Upper lobe of left lung (tissue), 4 donors: ENCODE measurements around the gene PIP5K1C.

Experiments
- POLR2A ChIP-seq, 4 donors: fragments of 450-650 bp; IDR thresholded peaks; one replicate each; pipeline ENCODE4 v1.5.1; 2016 to 2017; ENCODE audit warnings: antibody characterized with exemption in 4 of 4, mild to moderate bottlenecking in 2 of 4
- POLR2AphosphoS5 ChIP-seq, 2 donors: sonication (generic); formaldehyde crosslinking; IDR thresholded peaks; one replicate each; pipeline ENCODE4 v1.5.1; 2017; ENCODE audit warnings: antibody characterized with exemption in 2 of 2
- TF ChIP-seq, protein P1 (sequence below), 6 experiments: fragments of 450-650 bp in 4 of 6; fragments of 200-600 bp in 2 of 6; sonication (generic) in 2 of 6; IDR thresholded peaks; one replicate each; pipeline ENCODE4 v1.5.1; 2016 to 2019; ENCODE audit warnings: antibody characterized with exemption in 6 of 6

DNA sequence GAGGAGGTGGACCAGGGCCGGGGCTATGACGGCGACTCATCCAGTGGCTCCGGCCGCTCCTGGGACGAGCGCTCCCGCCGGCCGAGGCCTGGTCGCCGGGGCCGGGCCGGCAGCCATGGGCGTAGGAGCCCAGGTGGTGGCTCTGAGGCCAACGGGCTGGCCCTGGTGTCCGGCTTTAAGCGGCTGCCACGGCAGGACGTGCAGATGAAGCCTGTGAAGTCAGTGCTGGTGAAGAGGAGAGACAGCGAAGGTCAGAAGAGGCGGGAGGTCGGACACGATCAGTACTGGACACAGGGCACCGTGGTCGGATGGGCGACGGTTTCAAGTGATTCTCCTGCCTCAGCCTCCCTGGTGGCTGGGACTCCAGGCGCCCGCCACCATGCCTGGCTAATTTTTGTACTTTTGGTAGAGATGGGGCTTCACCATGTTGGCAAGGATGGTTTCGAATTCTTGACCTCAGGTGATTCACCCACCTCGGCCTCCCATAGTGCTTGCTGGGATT lies 30.2 kb upstream of the PIP5K1C start:
- TF ChIP-seq, protein P1, sequence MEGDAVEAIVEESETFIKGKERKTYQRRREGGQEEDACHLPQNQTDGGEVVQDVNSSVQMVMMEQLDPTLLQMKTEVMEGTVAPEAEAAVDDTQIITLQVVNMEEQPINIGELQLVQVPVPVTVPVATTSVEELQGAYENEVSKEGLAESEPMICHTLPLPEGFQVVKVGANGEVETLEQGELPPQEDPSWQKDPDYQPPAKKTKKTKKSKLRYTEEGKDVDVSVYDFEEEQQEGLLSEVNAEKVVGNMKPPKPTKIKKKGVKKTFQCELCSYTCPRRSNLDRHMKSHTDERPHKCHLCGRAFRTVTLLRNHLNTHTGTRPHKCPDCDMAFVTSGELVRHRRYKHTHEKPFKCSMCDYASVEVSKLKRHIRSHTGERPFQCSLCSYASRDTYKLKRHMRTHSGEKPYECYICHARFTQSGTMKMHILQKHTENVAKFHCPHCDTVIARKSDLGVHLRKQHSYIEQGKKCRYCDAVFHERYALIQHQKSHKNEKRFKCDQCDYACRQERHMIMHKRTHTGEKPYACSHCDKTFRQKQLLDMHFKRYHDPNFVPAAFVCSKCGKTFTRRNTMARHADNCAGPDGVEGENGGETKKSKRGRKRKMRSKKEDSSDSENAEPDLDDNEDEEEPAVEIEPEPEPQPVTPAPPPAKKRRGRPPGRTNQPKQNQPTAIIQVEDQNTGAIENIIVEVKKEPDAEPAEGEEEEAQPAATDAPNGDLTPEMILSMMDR (IDR thresholded peaks at IDR 0.05) = no peak
- no peak for TF ChIP-seq POLR2AphosphoS5 (IDR thresholded peaks at IDR 0.05)
- TF ChIP-seq POLR2A (IDR thresholded peaks at IDR 0.05) = no peak
